ENCODE measurements around the gene NPB. TPM values are rescaled to one million over a fixed set of nuclear protein-coding genes. Genes with fewer than 3 reads are reported as not detected.

The NPB gene
- total RNA-seq, 1 donor from 2014 or later: 1.3 TPM

DNA sequence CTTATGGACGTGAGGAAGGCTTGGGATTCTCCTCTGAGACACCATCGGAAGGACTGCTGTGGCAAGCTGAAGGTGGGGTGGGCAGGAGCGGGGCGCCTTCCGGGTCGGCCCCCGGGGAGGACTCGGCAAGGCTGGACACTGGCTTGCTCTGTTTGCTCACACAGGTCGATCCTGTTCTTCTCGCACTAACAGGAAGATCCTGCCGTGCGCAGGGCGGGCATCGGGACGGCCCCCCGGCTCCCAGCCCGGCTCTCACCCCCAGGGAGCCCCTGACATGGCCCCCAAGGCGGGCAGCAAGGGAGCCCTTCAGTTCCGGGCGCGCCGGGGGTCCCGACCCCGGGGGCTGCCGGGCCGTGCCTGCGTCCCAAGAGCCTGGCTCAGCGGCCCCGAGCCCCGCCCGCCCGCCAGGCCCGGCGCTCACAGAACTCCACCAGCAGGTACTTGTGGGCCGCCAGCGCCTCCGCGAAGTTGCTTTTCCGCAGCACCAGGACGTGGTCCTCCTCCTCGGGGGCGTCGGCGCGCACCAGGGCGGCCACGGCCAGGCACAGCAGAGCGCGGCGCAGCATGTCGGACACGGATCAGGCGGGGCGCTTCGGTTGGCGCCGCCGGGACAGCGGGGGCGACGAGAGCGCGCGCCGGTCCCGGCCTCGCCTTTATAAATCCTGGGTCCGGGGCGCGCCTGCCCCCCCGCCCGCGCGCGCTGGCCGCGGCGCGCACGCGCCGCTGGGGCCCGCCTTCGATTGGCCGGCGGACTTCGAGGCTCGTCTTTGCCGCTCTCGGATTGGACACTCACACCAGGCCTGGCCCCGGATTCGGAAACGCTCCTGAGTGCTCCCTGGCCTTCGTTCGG, 41.9 kb upstream of the NPB start, which contains the start of gene P4HB:
Gene P4HB, minus strand, starts transcription at position 630 of the 850 bp plus-strand sequence. Its CDS starts 64 bp downstream, at position 566.
- DNase-seq (ENCODE audit: low spot score): peak; percentile 92
- no peaks in the 10 kb centered on the region for H3K9me3 Mint-ChIP-seq (ENCODE audit: low read depth)
- peak within 1 kb of the TSS; percentile 98 for H3K27ac Mint-ChIP-seq (ENCODE audit: unreplicated experiment)
- peak within 1 kb of the TSS; percentile 93 for H3K4me3 Mint-ChIP-seq (ENCODE audit: unreplicated experiment)
- H3K27me3 Mint-ChIP-seq (ENCODE audit: low read depth): no peaks in the 10 kb centered on the region
- TF ChIP-seq, protein P1, sequence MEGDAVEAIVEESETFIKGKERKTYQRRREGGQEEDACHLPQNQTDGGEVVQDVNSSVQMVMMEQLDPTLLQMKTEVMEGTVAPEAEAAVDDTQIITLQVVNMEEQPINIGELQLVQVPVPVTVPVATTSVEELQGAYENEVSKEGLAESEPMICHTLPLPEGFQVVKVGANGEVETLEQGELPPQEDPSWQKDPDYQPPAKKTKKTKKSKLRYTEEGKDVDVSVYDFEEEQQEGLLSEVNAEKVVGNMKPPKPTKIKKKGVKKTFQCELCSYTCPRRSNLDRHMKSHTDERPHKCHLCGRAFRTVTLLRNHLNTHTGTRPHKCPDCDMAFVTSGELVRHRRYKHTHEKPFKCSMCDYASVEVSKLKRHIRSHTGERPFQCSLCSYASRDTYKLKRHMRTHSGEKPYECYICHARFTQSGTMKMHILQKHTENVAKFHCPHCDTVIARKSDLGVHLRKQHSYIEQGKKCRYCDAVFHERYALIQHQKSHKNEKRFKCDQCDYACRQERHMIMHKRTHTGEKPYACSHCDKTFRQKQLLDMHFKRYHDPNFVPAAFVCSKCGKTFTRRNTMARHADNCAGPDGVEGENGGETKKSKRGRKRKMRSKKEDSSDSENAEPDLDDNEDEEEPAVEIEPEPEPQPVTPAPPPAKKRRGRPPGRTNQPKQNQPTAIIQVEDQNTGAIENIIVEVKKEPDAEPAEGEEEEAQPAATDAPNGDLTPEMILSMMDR (IDR thresholded peaks at IDR 0.05): peak; percentile 10
- peaks cover 10% of the 10 kb centered on the region for H3K36me3 Mint-ChIP-seq (ENCODE audit: low read depth)
- H3K4me1 Mint-ChIP-seq (ENCODE audit: low read depth): peaks cover 70% of the 10 kb centered on the region

DNA sequence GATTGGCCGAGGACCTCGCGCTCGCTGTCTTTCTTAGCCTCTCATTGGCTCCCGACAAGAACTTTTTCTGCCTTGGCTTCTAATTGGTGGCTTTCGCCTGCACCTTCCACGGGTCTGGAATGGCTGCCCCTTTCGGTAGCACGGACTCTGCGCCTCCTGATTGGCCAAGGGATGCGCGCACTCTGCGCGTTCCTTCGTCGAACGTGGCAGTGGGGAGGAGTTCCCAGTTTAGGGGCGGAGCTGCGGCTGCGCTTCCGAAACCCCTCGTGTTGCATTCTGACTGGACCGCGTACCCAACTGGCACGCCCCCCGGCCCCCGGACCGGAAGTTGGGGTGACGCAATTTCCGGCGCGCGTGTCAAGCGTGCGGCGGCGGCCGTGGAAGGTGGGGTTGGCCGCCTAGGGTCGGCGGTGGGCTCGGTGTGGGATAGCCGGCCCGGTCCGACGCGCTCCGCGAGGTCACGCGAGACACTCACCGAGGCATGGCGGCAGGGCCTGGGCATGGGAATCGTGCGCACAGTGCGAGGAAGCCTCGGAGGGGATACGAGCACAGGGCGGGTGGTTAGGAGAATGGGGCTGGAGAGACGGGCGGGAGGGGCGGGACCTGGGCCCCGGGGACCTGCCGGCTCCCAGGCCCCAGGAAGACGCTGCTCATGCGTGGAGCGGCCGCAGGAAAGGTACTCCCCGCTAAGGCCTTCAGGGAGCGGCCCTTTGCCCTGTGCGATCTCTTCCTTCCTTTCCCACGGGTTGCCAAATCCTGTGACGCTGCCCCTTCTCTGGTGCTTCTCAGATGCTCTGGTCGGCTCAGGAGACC, 41.1 kb upstream of the NPB start:
- Mint-ChIP-seq H3K36me3 (ENCODE audit: low read depth) (peaks cover 7% of the 10 kb centered on the region), H3K9me3 (ENCODE audit: low read depth) (no peaks in the 10 kb centered on the region), H3K4me1 (ENCODE audit: low read depth) (peaks cover 69% of the 10 kb centered on the region), H3K4me3 (ENCODE audit: unreplicated experiment) (peak overlapping the region; percentile 93), H3K27me3 (ENCODE audit: low read depth) (no peaks in the 10 kb centered on the region), H3K27ac (ENCODE audit: unreplicated experiment) (peak overlapping the region; percentile 98)
- peak; percentile 100 for DNase-seq (ENCODE audit: low spot score)
- TF ChIP-seq, protein P1 (IDR thresholded peaks at IDR 0.05): no peak

DNA sequence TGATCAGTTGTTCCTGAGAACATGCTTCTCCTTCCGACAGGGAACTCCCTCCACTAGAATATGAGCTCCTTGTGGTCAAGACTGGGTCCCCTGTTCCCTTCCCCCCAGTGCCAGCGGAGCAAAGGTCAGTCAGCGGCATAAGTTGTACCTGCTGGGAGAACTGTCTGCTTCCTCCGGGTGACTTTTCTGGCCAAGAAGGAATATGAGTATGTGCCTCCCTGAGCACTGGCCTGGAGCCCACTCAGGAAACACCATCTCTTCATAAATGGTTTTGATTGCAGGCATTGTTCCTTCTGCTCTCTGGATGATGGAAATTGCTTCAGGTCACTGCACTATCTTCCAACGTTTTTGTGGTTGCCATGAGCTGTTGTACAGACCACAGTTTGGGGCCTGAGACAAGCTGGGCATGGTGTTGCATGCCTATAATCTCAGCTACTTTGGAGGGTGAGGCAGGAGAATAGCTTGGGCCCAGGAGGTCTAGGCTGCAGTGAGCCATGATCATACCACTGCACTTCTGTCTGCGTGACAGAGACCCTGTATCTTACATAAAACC, 38.8 kb upstream of the NPB start:
- DNase-seq (ENCODE audit: low spot score): no peak
- Mint-ChIP-seq H3K9me3 (ENCODE audit: low read depth) (no peaks in the 10 kb centered on the region), H3K27ac (ENCODE audit: unreplicated experiment) (peak overlapping the region; percentile 91), H3K27me3 (ENCODE audit: low read depth) (no peaks in the 10 kb centered on the region), H3K36me3 (ENCODE audit: low read depth) (peaks cover 7% of the 10 kb centered on the region), H3K4me1 (ENCODE audit: low read depth) (peaks cover 71% of the 10 kb centered on the region), H3K4me3 (ENCODE audit: unreplicated experiment) (peak overlapping the region; percentile 67)
- TF ChIP-seq, protein P1 (IDR thresholded peaks at IDR 0.05): no peak

DNA sequence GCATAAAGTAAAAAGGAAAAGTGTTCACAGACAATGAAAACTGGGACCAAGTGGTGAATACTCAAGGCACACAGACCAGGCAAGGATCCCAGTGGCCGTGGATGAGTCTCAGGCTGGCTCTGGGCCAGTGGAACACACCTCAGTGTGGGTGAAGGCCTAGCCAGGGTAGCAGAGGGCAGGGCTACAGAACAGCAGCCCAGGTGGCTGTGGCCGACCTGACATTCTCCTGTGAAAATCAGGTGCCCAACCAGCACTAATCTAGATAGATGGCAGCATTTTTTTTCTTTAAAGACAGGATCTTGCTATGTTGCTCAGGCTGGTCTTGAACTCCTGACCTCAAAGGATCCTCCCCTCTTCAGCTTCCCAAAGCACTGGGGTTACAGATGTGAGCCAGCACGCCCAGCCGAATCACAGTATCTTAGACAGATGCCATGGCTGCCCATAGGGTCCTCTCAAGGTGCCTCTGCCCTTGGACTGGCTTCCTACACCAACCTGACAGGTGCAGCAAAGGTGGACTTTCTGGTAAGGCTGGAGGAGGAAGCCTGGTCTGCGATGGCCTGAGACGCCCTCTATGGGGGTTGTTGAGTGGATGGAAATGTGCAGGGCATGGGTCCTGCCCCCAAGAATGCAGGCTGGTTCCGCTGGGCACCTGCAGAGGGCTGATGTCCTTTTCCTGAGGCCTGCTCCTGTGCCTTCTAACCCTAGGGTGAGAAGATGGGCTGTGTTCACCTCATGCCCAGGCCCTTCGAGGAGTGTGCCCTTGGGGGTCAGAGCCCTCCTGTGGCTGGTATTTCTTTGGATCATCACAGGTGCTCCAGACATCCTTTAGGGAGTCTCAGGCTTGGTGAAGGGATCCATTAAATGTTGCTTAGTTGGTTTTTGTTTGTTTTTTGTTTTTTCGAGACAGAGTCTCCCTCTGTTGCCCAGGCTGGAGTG, 37.9 kb upstream of the NPB start:
- TF ChIP-seq, protein P1 (IDR thresholded peaks at IDR 0.05): no peak
- no peak overlapping the region for H3K4me3 Mint-ChIP-seq (ENCODE audit: unreplicated experiment)
- DNase-seq (ENCODE audit: low spot score): no peak
- no peaks in the 10 kb centered on the region for H3K27me3 Mint-ChIP-seq (ENCODE audit: low read depth)
- peak overlapping the region; percentile 91 for H3K27ac Mint-ChIP-seq (ENCODE audit: unreplicated experiment)
- H3K36me3 Mint-ChIP-seq (ENCODE audit: low read depth): peaks cover 7% of the 10 kb centered on the region
- H3K9me3 Mint-ChIP-seq (ENCODE audit: low read depth): no peaks in the 10 kb centered on the region
- H3K4me1 Mint-ChIP-seq (ENCODE audit: low read depth): peaks cover 71% of the 10 kb centered on the region
